ENCODE measurements around the gene LIN52. TPM values are rescaled to one million over a fixed set of nuclear protein-coding genes. Genes with fewer than 3 reads are reported as not detected.

Gene LIN52
- total RNA-seq, 1 donor from 2014 or later: 8.7 TPM

GRCh38 chr14:74238974-74239847 lies 154.5 kb downstream of the LIN52 start, which contains the start of gene VSX2:
TSS of gene VSX2 (plus strand) at chr14:74239449. CDS start at chr14:74239562, 113 bp downstream.
- H3K4me3 ChIP-seq: peak within 1 kb of the TSS; percentile 29
- no peaks in the 10 kb centered on the region for H3K9me3 ChIP-seq
- intact Hi-C loops (cut with DNase I): no loop called here
- H3K27me3 ChIP-seq: peaks cover 69% of the 10 kb centered on the region
- DNase-seq (no peak), ATAC-seq (no peak)
- H3K4me1 ChIP-seq: peaks cover 23% of the 10 kb centered on the region
- H3K27ac ChIP-seq: no peak within 1 kb of the TSS
- no peak for TF ChIP-seq CTCF (IDR thresholded peaks at IDR 0.05)
- H3K36me3 ChIP-seq: no peaks in the 10 kb centered on the region

GRCh38 chr14:74239848-74240793 lies 155.4 kb downstream of the LIN52 start:
- Histone ChIP-seq H3K4me3 (peak overlapping the region; percentile 29), H3K9me3 (no peaks in the 10 kb centered on the region), H3K36me3 (no peaks in the 10 kb centered on the region), H3K4me1 (peaks cover 23% of the 10 kb centered on the region), H3K27me3 (peaks cover 75% of the 10 kb centered on the region), H3K27ac (no peak overlapping the region)
- ATAC-seq: no peak
- no peak for DNase-seq
- TF ChIP-seq CTCF (IDR thresholded peaks at IDR 0.05): no peak
- intact Hi-C loops (cut with DNase I): no loop called here

- peak; percentile 12 for ATAC-seq
Observed at GRCh38 chr14:74240794-74241651, 156.3 kb downstream of the LIN52 start.

GRCh38 chr14:74241652-74242017 lies 156.9 kb downstream of the LIN52 start:
- intact Hi-C loops (cut with DNase I): no loop called here
- Histone ChIP-seq H3K4me3 (no peak overlapping the region), H3K4me1 (peaks cover 23% of the 10 kb centered on the region), H3K36me3 (no peaks in the 10 kb centered on the region), H3K27me3 (peaks cover 85% of the 10 kb centered on the region), H3K9me3 (no peaks in the 10 kb centered on the region), H3K27ac (no peak overlapping the region)
- no peak for TF ChIP-seq CTCF (IDR thresholded peaks at IDR 0.05)
- no peak for ATAC-seq
- no peak for DNase-seq

More at GRCh38 chr14:74240794-74241651, 156.3 kb downstream of the LIN52 start:
- Histone ChIP-seq H3K4me1 (peaks cover 23% of the 10 kb centered on the region), H3K27ac (no peak overlapping the region), H3K36me3 (no peaks in the 10 kb centered on the region), H3K9me3 (no peaks in the 10 kb centered on the region), H3K27me3 (peaks cover 83% of the 10 kb centered on the region), H3K4me3 (peak overlapping the region; percentile 29)
- no peak for TF ChIP-seq CTCF (IDR thresholded peaks at IDR 0.05)
- DNase-seq: no peak
- intact Hi-C loops (cut with DNase I): no loop called here

Data from upper lobe of right lung (tissue), 1 donor.